Right ventricle myocardium inferior (tissue), 1 donor: ENCODE measurements around the gene FUT6. TPM values are rescaled to one million over a fixed set of nuclear protein-coding genes. Genes with fewer than 3 reads are reported as not detected.

ENCODE experiments used
- ATAC-seq: fragments of 200-7000 bp; cut with Tn5 transposase; one replicate; pipeline ENCODE4 v1.9.1; 2020; ENCODE audit warnings: mild to moderate bottlenecking, moderate library complexity
- DNase-seq: peaks from one replicate; pipeline ENCODE4 v3.0.0; 2021; ENCODE audit errors: missing footprints
- intact Hi-C: fragments of 100-400 bp; cut with DNase I; formaldehyde crosslinking; loops from one replicate; pipeline ENCODE4 v1.11.0; 2022
- total RNA-seq: library from RNA; stranded (reverse); fragmentation: NEBNext Ultra II Directional; extraction: Animal tissue kit (Norgen Biotek cat#: 25700); gene quantifications from one replicate; pipeline ENCODE4 v1.2.1, GENCODE V29; 2021
- donor health status: DM: no; HTN: yes; CAD: no; lungs with severe emphysema.

FUT6 gene
- total RNA-seq, 1 donor from 2014 or later: not detected

DNA sequence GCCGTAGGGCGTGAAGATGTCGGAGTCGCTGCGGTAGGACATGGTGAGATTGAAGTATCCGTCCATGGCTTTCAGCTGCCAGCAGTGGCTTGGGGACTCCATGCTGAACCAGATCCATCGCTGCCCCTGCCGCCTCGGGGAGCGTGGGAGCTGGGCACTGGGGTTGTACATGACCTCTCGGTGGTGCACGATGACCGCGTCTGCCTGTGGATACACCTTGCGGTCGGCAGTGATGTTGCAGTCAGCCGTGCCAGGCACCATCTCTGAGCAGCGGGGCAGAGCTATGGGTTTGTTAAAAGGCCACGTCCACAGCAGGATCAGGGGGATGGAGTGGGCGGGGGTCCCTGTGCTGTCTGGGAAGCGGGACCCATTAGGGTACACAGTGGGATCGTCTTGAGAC lies 7.4 kb downstream of the FUT6 start:
- intact Hi-C loops: no loop called here
- ATAC-seq (no peak), DNase-seq (peak; percentile 76)

DNA sequence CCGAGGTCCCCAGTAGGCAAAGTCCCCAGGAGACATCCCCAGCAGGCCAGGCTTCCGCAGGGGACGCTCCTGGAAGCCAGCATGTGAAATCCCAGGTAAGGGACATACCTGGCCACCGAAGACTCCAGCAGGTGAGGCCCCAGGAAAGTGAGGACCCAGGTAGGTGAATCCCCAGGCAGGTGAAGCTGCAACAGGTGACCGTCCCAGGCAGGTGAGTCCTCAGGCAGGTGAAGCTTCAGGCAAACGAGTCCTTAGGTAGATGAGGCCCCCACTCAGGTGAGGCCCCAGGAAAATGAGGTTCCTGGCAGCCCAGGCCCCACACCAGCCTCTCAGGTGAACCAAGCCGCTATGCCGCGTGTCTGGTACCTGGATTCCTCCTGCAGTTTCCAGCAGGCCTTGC lies 8.3 kb downstream of the FUT6 start:
- ATAC-seq (no peak), DNase-seq (no peak)
- intact Hi-C loops: no loop called here

DNA sequence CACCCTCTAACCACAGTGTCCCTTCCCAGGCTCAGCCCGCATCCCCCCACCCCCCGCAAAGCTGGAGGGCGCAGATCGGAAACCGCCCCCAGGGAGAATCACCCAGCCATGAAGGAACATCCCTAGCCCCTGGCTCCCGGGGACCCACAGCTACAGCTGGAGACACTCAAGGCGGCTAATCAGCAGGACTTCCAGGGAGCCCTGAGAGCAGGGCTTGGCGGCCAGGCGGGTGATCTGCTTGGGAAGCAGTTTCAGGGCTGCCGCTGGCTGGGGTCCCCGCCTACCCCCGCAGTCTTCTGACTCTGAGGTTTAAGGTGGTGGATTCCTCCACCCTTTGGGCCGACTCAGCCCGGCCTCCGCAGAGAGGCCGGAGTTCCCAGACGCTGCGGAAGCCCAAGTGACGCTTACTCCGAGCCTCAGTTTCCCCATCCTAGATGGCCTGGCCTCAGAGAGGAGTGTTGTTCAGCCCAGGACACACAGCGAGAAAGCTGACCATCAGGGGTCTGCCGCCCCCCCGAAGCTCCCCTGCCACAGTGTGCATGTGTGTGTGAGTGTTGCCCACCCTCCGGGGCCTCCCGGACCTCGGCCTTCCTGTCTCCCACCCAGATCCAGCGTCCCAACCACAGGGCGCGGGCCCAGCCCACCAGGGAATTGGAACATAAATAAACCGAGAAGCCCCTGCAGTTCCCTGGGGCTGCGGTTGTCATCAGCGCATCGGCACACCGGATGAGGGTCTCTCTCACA lies 9.8 kb downstream of the FUT6 start:
- DNase-seq (no peak), ATAC-seq (no peak)
- intact Hi-C loops: loop anchor here (2.0 to 10.0 kb wide), 2 partner anchors 65 to 125 kb away; no protein-coding TSS in a partner anchor

DNA sequence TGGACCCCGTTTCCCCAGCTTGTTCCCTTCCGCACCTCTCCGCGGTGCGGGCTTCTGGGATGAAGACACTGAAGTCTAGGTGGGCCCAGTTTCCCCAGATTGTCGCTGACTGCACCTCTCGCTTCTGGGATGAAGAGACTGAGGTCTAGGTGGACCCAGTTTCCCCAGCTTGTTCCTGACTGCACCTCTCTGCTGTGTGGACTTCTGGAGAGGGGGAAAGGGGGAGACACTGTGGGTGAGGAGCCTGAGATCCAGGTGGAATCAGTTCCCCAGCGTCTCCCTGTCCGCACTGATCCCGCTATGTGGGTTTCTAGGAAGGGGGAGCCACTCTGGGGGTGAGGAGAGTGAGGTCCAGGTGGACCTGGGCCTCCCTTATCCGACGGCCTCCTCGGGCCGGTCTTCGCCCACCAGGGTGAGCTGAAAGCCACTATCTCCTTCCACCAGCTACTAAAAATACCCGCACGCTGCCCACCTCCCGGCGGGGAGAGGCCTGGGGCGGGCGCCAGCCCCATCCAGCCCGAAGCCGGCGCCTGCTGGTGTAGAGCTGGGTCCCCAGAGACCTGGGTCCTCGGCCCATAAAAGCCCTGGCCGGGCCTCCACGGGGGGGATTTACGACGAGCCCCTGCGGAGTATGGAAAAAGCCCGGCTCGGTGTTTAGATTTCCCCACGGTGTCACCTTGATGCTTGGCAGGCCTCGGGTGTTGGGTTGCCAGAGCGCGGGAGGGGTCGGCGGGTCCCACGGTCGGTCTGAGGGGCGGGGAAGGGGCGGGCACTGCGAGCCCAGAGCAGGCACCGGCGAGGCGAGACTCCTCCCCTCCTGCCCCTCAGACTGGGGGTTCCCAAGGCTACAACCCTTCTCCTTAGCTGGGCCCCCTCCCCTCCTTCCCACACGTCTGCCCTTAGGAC lies 10.6 kb downstream of the FUT6 start:
- peak; percentile 45 for ATAC-seq
- no peak for DNase-seq
- intact Hi-C loops: loop anchor here (2.0 to 10.0 kb wide), 2 partner anchors 66 to 126 kb away; no protein-coding TSS in a partner anchor

DNA sequence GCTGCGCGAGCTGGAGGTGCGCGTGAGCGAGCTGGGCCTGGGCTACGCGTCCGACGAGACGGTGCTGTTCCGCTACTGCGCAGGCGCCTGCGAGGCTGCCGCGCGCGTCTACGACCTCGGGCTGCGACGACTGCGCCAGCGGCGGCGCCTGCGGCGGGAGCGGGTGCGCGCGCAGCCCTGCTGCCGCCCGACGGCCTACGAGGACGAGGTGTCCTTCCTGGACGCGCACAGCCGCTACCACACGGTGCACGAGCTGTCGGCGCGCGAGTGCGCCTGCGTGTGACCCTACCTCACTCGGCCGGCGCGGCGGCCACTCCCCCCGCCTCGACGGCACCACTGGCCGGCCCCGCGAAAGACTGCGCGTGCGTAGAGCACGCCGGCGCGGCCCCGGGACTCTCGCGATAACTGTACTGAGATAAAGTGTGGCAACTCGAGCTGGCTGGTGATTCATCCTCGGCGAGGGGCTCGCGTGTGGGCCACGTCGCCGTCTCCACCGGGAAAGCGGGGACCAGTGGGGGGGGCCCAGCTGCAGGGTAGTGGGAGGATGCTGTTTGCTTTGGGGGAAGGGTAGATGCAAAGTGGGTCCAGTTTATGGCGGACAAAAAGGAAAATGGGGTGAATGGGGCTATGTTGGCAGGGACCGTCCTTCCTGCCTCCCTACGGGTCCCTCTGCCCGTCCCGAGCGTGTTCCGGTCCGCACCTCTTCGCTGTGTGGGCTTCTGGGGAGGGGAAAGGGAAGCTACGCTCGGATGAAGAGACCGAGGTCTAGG lies 11.4 kb downstream of the FUT6 start:
- ATAC-seq: peak; percentile 78
- DNase-seq: peak; percentile 95
- intact Hi-C loops: loop anchor here (2.0 to 10.0 kb wide), 3 partner anchors 23 to 127 kb away; partner anchors contain the start of gene NRTN

DNA sequence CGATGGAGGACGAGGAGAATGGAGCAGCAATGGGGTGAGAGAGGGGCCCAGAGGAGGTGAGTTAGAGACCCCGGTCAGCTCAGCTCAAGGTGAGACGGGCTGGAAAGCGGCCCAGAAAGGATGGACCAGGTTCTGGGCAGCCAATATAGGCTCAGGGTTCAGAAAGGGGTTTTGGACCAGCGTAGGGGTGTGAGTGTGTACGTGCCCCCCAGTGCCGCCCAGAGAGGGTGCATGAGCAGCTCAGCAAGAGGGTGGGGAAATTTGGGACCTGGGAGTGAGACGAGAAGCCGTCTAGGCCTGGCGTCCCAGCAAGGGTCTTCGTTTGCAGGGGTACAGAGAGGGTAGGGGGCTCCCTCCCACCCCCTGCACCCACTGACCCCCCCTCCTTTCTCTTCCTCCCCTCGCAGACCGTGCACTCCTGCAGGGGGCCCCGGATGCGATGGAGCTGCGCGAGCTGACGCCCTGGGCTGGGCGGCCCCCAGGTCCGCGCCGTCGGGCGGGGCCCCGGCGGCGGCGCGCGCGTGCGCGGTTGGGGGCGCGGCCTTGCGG lies 12.1 kb downstream of the FUT6 start:
- ATAC-seq: no peak
- intact Hi-C loops: loop anchor here (2.0 to 10.0 kb wide), 2 partner anchors 23 to 127 kb away; partner anchors contain the start of gene NRTN
- DNase-seq: no peak

DNA sequence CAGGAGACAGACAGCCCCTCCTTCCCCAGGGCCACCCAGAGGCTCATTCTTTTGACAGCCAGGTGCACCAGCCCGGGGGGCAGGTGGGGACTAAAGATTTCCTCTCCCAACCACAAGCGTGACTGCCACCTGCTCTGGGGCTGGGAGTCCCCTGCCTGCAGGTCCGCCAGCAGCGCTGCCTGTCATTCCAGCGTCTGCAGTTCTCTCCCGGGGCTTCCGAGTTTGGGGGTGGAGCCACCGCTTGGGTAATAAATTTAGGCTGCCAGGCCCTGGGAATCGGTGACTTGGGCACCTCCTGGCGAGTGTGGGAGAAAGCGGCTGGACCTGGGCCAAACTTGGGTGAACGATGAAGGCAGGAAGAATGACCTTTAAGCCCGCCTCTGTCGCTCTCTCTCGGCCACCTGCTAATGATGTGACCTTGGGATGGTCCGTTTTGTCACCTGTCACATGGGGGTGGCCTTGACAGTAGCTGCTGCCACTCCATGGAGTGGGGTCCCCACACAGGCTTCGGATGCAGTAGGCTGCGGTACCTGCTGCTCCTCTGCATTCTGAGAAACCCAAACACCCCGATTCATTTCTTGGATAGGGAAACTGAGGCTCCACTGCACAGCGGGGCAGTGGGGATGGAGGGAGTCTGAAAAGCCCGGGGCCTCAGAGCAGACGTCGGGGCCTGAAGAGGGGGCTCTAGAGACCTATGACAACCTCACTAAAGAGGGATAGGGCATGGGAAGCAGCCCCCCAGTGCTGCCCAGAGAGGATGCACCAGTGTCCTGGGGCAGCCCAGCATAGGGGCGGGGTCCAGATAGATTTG lies 12.8 kb downstream of the FUT6 start:
- DNase-seq (peak; percentile 74), ATAC-seq (peak; percentile 18)
- intact Hi-C loops: loop anchor here (2.0 to 10.0 kb wide), 2 partner anchors 22 to 128 kb away; partner anchors contain the start of gene NRTN

DNA sequence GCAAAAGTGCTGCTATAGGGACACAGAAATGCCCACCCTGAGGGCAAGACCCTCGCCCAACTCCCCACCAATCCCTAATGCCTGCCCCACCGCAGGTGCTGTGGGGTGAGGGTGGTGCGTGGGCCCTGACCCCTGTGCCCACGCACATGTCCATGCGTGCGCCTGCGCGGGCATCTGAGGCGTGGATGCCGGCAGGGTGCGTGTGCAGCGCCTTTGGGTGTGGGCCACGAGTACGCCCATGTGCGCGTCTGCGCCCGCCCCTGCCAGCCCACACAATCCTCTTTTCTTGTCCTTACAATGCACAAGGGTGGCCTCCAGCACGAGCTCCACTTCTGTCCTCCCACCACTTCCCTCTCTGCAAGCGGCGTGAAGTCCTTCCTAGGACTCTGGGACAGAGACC lies 14.3 kb downstream of the FUT6 start:
- DNase-seq (no peak), ATAC-seq (no peak)
- intact Hi-C loops: loop anchor here (10.0 kb wide), 1 partner anchor 130 kb away; no protein-coding TSS in a partner anchor

DNA sequence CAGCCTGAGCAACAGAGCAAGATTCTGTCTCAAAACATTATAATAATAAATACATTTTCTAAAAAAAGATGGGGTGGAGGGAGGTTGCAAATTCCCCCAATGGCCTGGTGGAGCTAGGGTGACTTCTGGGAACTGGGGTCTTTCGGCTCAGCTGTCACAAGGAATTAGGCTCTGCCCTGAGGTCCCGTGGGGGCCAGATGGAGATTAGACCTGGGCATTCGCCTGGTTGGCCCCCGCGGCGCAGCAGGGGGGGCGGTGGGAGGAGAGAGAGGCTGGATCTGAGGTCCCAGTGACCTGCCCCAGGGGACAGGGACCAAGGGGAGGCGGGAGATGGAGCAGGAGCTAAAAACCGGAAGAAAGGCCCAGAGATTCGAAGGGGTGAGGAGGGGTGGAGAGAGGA lies 14.8 kb downstream of the FUT6 start:
- no peak for ATAC-seq
- no peak for DNase-seq
- intact Hi-C loops: loop anchor here (10.0 kb wide), 1 partner anchor 130 kb away; no protein-coding TSS in a partner anchor

DNA sequence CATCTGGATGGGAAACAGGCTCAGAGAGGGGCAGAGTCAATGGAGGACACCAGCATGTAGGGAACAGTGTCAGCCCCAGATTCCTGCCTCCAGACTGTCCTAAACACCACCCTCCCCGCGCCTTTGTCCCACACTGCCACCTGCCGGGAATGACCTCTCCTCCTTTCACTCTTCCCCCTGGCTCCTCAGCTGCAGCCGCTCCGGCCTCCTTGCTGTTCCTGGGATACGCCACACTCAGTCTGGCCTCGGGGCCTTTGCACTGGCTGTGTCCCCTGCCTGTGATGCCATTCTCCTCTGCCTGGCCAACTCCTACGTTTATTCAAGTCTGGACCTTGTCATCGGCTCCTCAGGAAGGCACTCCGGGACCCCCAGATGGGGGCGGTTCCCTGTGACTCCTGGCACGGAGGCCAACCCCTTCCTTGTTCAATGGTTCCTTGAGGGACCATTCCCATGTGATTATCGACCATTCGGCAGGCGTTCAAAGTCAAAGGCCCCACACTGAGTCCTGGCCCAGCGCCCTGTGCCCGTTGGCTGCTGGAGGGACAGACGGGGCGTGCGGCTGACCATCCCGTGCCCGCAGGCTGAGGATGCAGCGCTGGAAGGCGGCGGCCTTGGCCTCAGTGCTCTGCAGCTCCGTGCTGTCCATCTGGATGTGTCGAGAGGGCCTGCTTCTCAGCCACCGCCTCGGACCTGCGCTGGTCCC lies 15.8 kb downstream of the FUT6 start:
- DNase-seq: no peak
- no peak for ATAC-seq
- intact Hi-C loops: loop anchor here (10.0 kb wide), 1 partner anchor 131 kb away; no protein-coding TSS in a partner anchor

DNA sequence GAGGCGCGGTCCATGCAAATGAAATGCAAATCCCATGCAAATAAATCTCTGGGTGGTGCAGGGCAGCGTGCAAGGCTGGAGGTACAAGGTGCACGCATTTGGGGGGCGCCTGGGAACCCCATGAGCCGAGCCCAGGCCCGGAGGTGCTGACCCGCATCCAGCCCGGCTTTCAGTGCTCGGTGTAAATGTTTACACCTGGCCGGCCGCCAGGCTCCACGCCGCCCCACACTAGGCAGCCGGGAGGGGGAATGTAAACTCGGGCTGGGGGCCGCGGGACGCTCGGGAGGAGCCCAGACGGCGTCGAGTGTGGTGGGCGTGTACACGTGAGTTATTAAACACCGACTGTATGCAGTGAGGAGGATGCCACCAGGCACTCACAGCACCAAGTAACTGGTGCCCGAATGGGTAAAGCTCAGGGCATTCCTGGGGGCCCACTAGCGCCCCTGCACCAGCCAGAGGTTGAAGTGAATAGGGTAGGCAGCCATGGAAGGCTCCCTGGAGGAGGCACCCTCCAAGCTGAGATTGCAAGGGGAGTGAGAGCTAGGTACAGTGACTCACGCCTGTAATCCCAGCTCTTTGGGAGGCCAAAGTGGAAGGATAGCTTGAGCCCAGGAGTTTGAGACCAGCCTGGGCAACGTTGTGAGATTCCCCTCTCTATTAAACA lies 17.2 kb downstream of the FUT6 start:
- ATAC-seq: no peak
- intact Hi-C loops: loop anchor here (10.0 kb wide), 1 partner anchor 132 kb away; no protein-coding TSS in a partner anchor
- DNase-seq: no peak

DNA sequence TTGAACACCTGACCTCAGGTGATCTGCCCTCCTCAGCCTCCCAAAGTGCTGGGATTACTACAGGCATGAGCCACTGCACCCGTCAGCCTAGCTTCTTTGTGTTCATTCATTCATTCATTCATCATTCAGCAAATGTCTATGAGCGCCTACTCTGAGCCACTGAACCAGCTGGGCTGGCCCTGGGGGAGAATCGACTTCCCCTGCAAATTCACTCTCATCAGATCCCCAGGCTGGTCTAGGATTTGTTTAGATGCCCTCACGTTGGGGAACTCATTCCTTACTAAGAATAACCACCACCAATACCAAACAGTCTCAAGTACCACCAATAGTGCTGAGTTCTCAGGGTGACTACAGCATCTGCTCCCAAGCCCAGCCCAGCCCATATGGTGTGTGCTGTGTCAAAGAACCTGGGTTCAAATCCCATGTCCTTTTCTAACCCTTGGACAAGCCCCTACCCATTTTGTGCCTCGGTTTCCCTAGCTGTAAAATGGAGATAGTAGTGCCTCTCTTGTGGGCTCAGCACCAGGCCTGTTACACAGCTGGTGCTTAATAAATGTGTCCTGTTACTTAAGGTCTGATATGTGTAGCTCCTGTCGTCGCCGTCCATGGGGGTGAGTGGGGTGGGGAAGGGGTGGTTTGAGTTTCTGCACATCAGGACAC lies 17.9 kb downstream of the FUT6 start:
- ATAC-seq (no peak), DNase-seq (no peak)
- intact Hi-C loops: loop anchor here (10.0 kb wide), 1 partner anchor 133 kb away; no protein-coding TSS in a partner anchor

DNA sequence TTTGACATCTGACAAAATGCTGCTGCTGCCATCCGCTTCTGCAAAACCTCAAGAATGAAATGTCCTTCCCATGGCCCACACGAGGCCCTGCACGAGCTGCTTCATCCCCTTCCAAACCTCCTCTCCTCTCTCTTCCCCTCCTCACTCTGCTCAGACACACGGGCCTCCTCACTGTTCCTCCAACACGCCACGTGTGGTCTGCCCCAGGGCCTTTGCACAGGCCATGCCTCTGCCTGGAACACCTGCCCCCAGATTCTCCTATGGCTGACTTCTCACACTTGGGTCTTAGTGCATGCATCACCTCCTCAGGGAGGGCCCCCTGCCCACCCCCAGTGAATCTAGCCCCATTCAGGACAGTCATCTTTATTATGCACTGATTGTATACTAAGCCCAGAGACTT lies 18.7 kb downstream of the FUT6 start:
- DNase-seq: no peak
- intact Hi-C loops: loop anchor here (10.0 kb wide), 1 partner anchor 134 kb away; no protein-coding TSS in a partner anchor
- ATAC-seq: no peak

DNA sequence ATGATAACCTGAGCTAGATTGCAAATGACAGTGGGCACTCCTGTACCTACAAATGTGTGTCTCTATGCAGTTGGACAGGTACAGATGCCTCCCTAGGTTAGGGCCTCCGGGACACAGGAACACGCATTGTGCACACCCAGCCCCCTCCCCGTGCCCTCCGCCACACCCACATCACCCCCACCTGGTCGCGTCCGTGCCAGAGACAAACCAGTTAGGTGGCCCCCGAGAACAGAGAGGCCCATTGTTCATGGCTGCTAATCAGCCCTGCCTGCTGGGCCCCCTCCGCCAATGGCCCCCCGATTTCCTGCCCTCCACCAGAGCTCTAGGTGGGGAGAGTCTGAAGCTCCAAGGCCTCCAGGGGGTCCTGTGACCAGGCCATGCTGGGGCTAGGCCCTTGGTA lies 20.9 kb downstream of the FUT6 start:
- no peak for DNase-seq
- ATAC-seq: no peak
- intact Hi-C loops: no loop called here

DNA sequence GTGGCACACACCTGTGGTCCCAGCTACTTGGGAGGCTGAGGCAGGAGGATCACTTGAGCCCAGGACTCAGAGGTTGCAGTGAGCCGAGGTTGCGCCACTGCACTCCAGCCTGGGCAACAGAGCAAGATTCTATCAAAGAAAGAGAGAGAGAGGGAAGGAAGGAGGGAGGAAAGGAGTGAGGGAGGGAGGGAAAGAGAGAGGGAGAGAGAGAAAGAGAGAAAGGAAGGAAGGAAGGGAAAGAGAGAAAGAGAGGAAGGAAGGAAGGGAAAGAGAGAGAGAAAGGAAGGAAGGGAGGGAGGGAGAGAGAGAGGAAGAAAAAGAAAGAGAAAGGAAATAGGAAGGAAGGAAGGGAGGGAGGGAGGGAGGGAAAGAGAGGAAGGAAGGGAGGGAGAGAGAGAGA lies 22.3 kb downstream of the FUT6 start:
- intact Hi-C loops: no loop called here
- ATAC-seq: no peak
- DNase-seq: no peak

DNA sequence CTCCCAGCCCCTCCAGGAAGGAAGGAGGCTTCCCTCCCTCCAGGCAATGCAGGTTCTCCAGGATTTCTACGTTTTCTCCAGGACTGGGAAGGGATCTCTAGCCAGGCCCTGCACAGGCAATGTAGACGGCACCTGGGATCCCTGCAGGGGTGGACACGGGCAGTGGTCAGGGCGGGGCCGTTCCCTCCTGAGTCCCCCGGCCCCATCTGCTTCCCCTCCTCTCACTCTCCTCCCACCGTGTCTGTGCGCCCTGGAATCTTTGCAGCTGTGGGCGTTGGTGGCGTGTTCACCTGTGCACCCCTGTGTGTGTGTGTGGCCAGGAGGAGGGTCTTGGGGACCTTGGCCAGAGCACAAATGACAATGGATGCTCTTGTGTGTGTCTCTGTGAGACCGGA lies 24.7 kb downstream of the FUT6 start:
- intact Hi-C loops: no loop called here
- ATAC-seq (no peak), DNase-seq (no peak)
